ENCODE data around the gene GSTM5.

DNA sequence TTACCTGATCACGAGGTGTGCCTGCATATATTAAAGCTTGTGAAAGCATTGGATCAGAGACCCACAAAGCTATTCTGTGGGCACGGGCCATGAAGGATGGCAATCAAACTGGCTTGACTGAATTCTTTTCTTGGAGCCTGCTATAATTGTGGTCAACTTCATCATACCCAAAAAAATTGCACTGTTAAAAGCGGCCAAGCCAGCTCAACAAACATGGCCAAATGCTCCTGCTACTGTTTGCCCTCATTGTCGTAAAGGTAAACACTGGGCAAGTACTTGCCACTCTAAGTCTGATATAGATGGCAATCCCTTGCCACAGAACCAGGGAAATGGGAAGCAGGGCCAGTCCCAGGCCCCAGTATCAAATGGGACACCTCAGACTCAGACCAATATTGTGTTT, 6.6 kb upstream of the GSTM5 start:
- TF ChIP-seq, protein P1, sequence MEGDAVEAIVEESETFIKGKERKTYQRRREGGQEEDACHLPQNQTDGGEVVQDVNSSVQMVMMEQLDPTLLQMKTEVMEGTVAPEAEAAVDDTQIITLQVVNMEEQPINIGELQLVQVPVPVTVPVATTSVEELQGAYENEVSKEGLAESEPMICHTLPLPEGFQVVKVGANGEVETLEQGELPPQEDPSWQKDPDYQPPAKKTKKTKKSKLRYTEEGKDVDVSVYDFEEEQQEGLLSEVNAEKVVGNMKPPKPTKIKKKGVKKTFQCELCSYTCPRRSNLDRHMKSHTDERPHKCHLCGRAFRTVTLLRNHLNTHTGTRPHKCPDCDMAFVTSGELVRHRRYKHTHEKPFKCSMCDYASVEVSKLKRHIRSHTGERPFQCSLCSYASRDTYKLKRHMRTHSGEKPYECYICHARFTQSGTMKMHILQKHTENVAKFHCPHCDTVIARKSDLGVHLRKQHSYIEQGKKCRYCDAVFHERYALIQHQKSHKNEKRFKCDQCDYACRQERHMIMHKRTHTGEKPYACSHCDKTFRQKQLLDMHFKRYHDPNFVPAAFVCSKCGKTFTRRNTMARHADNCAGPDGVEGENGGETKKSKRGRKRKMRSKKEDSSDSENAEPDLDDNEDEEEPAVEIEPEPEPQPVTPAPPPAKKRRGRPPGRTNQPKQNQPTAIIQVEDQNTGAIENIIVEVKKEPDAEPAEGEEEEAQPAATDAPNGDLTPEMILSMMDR (IDR thresholded peaks at IDR 0.05; ENCODE audit: low read depth, low read length): no peak
- TF ChIP-seq, protein P2, sequence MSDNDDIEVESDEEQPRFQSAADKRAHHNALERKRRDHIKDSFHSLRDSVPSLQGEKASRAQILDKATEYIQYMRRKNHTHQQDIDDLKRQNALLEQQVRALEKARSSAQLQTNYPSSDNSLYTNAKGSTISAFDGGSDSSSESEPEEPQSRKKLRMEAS (IDR thresholded peaks at IDR 0.05; ENCODE audit: low read depth, low read length): no peak
- TF ChIP-seq POLR2A (IDR thresholded peaks at IDR 0.05; ENCODE audit: extremely low read depth, insufficient read length): no peak
- no peak for TF ChIP-seq MYC (IDR thresholded peaks at IDR 0.05; ENCODE audit: low read depth, low read length)
